ENCODE results near the gene RAB3D.

Gene RAB3D

GRCh38 chr19:11332822-11333221, 6.6 kb downstream of the RAB3D start:
- TF ChIP-seq ZFP30 (CRISPR knock-in tag; IDR thresholded peaks at IDR 0.05): no peak
- no peak for TF ChIP-seq CSDC2 (CRISPR knock-in tag; IDR thresholded peaks at IDR 0.05)
- no peak for TF ChIP-seq ZNF70 (CRISPR knock-in tag; IDR thresholded peaks at IDR 0.05)
- TF ChIP-seq CSRNP3 (CRISPR knock-in tag; IDR thresholded peaks at IDR 0.05): no peak
- no peak for ATAC-seq

- TF ChIP-seq ZNF565 (CRISPR knock-in tag; conservative IDR thresholded peaks at IDR 0.05; ENCODE audit: low read depth): no peak
- no peak for TF ChIP-seq TOX (CRISPR knock-in tag; IDR thresholded peaks at IDR 0.05; ENCODE audit: borderline replicate concordance)
- no peak for TF ChIP-seq SNAI2 (CRISPR knock-in tag; IDR thresholded peaks at IDR 0.05)
- TF ChIP-seq PPARA (CRISPR knock-in tag; IDR thresholded peaks at IDR 0.05; ENCODE audit: borderline replicate concordance): no peak
- no peak for TF ChIP-seq GLIS3 (CRISPR knock-in tag; IDR thresholded peaks at IDR 0.05)
- no peak for TF ChIP-seq TCF4 (CRISPR knock-in tag; IDR thresholded peaks at IDR 0.05; ENCODE audit: borderline replicate concordance)
- no peak for TF ChIP-seq ZFP3 (CRISPR knock-in tag; IDR thresholded peaks at IDR 0.05)
- no peak for TF ChIP-seq ARNTL (CRISPR knock-in tag; IDR thresholded peaks at IDR 0.05; ENCODE audit: borderline replicate concordance, low read depth)
- no peak for TF ChIP-seq ZNF8 (CRISPR knock-in tag; IDR thresholded peaks at IDR 0.05)
- no peak for TF ChIP-seq ZC3H10 (CRISPR knock-in tag; IDR thresholded peaks at IDR 0.05)
- TF ChIP-seq CSRNP3 (CRISPR knock-in tag; IDR thresholded peaks at IDR 0.05): no peak
- no peak for ATAC-seq
These were observed 8.0 kb downstream of the RAB3D start for GRCh38 chr19:11331502-11331901.

GRCh38 chr19:11330127-11330526, 9.3 kb downstream of the RAB3D start:
- ATAC-seq: no peak
- TF ChIP-seq ISL1 (CRISPR knock-in tag; IDR thresholded peaks at IDR 0.05) (no peak), GLIS3 (CRISPR knock-in tag; IDR thresholded peaks at IDR 0.05) (no peak), ZNF565 (CRISPR knock-in tag; conservative IDR thresholded peaks at IDR 0.05; ENCODE audit: low read depth) (no peak), TOX (CRISPR knock-in tag; IDR thresholded peaks at IDR 0.05; ENCODE audit: borderline replicate concordance) (no peak), ZFP3 (CRISPR knock-in tag; IDR thresholded peaks at IDR 0.05) (no peak), SNAI2 (CRISPR knock-in tag; IDR thresholded peaks at IDR 0.05) (no peak), ZC3H10 (CRISPR knock-in tag; IDR thresholded peaks at IDR 0.05) (no peak), ARNTL (CRISPR knock-in tag; IDR thresholded peaks at IDR 0.05; ENCODE audit: borderline replicate concordance, low read depth) (no peak), ZNF70 (CRISPR knock-in tag; IDR thresholded peaks at IDR 0.05) (no peak), BACH2 (CRISPR knock-in tag; IDR thresholded peaks at IDR 0.05; ENCODE audit: borderline replicate concordance) (no peak)

- no peak for ATAC-seq
- TF ChIP-seq ZC3H10 (CRISPR knock-in tag; IDR thresholded peaks at IDR 0.05) (no peak), TSHZ2 (CRISPR knock-in tag; IDR thresholded peaks at IDR 0.05) (no peak), ZFP3 (CRISPR knock-in tag; IDR thresholded peaks at IDR 0.05) (no peak), CREB5 (CRISPR knock-in tag; IDR thresholded peaks at IDR 0.05; ENCODE audit: low read depth) (no peak), RARB (CRISPR knock-in tag; IDR thresholded peaks at IDR 0.05) (no peak), SNAI2 (CRISPR knock-in tag; IDR thresholded peaks at IDR 0.05) (no peak)
These were observed 13.9 kb downstream of the RAB3D start for GRCh38 chr19:11325544-11325943.

- ATAC-seq: peak; percentile 14
- TF ChIP-seq ZNF565 (CRISPR knock-in tag; conservative IDR thresholded peaks at IDR 0.05; ENCODE audit: low read depth) (no peak), ZNF8 (CRISPR knock-in tag; IDR thresholded peaks at IDR 0.05) (no peak), ISL1 (CRISPR knock-in tag; IDR thresholded peaks at IDR 0.05) (no peak), SNAI2 (CRISPR knock-in tag; IDR thresholded peaks at IDR 0.05) (no peak), TOX (CRISPR knock-in tag; IDR thresholded peaks at IDR 0.05; ENCODE audit: borderline replicate concordance) (no peak), OSR1 (CRISPR knock-in tag; IDR thresholded peaks at IDR 0.05) (no peak), BACH2 (CRISPR knock-in tag; IDR thresholded peaks at IDR 0.05; ENCODE audit: borderline replicate concordance) (no peak), ZC3H10 (CRISPR knock-in tag; IDR thresholded peaks at IDR 0.05) (no peak), ZFP30 (CRISPR knock-in tag; IDR thresholded peaks at IDR 0.05) (no peak), PATZ1 (CRISPR knock-in tag; IDR thresholded peaks at IDR 0.05; ENCODE audit: borderline replicate concordance) (no peak), ZFP3 (CRISPR knock-in tag; IDR thresholded peaks at IDR 0.05) (no peak), POU6F1 (CRISPR knock-in tag; IDR thresholded peaks at IDR 0.05; ENCODE audit: borderline replicate concordance, low read depth) (no peak)
These were observed 14.6 kb downstream of the RAB3D start for GRCh38 chr19:11324748-11325389.
